Right lobe of liver (tissue), 4 donors: ENCODE data around the gene SEMA4G.

ENCODE experiments used
- POLR2A ChIP-seq: fragments of 450-650 bp; IDR thresholded peaks from one replicate; pipeline ENCODE4 v1.6.1; 2017; ENCODE audit warnings: antibody characterized with exemption, mild to moderate bottlenecking
- TF ChIP-seq, protein P1 (sequence below), 4 donors: fragments of 200-600 bp in 3 of 4; fragments of 450-650 bp in 1 of 4; IDR thresholded peaks; one replicate each; pipeline versions ENCODE4 v1.5.1 to v1.8.0; 2016 to 2022; ENCODE audit warnings: antibody characterized with exemption in 4 of 4, mild to moderate bottlenecking in 2 of 4
- donor health status: DM: no; HTN: no; CAD: no.
- donor health status: DM: no; HTN: no; CAD: no.
- donor health status: DM: no; HTN: yes; CAD: no.

- TF ChIP-seq, protein P1, sequence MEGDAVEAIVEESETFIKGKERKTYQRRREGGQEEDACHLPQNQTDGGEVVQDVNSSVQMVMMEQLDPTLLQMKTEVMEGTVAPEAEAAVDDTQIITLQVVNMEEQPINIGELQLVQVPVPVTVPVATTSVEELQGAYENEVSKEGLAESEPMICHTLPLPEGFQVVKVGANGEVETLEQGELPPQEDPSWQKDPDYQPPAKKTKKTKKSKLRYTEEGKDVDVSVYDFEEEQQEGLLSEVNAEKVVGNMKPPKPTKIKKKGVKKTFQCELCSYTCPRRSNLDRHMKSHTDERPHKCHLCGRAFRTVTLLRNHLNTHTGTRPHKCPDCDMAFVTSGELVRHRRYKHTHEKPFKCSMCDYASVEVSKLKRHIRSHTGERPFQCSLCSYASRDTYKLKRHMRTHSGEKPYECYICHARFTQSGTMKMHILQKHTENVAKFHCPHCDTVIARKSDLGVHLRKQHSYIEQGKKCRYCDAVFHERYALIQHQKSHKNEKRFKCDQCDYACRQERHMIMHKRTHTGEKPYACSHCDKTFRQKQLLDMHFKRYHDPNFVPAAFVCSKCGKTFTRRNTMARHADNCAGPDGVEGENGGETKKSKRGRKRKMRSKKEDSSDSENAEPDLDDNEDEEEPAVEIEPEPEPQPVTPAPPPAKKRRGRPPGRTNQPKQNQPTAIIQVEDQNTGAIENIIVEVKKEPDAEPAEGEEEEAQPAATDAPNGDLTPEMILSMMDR (IDR thresholded peaks at IDR 0.05), result peak; percentile 82 to 97 (median 90)
- peak; percentile 38 for TF ChIP-seq POLR2A
Observed at GRCh38 chr10:100997360-100998182, 28.3 kb downstream of the SEMA4G start.
